NCI-H1105 (cell line): ENCODE data around the gene SRGAP1.
"Not testable (repeated sequence)": the region's sequence is repeated elsewhere in the genome, so short reads cannot be mapped to it uniquely, and the experiment has no call there.

Experiments
- DNase-seq: peaks from one replicate; lab custom pipeline; 2025; lab: John Stamatoyannopoulos, UW

Gene SRGAP1

DNA sequence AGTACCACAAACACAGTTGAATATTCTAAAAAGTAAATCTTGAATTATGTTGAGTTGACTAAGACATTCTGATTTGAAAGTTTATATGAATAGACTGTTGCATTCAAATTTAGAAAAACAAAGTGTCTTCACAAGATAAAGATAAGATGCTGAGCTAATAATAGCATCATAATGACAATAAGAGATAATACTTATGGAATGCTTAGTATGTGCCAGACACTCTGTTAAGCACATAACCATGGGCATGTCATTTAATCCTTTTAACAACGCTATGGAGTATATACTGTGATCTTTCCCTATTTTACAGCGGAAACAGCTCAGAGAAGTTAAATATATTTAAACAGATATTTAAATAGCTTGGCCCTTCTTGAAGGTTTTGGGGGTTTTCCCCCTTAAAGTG lies 163.4 kb downstream of the SRGAP1 start:
- DNase-seq, result no peak

DNA sequence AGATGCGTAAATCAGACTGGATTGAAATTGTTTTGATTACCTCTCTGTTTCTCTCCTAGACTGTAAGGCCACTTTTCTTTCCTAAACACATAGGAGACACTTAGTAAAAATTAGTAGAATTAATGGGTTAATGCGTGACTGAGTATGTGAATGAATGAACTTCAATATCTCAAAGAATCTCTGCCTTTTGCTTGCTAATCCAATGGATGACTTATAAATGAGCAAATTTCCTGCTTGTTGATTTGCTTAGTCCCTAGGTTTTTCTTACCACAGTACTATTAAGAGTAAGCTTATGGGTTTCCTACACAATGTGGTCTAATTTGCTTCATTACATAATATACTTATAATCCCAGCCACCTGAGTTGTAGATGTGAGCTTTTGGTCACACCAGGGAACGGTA lies 164.1 kb downstream of the SRGAP1 start:
- no peak for DNase-seq

DNA sequence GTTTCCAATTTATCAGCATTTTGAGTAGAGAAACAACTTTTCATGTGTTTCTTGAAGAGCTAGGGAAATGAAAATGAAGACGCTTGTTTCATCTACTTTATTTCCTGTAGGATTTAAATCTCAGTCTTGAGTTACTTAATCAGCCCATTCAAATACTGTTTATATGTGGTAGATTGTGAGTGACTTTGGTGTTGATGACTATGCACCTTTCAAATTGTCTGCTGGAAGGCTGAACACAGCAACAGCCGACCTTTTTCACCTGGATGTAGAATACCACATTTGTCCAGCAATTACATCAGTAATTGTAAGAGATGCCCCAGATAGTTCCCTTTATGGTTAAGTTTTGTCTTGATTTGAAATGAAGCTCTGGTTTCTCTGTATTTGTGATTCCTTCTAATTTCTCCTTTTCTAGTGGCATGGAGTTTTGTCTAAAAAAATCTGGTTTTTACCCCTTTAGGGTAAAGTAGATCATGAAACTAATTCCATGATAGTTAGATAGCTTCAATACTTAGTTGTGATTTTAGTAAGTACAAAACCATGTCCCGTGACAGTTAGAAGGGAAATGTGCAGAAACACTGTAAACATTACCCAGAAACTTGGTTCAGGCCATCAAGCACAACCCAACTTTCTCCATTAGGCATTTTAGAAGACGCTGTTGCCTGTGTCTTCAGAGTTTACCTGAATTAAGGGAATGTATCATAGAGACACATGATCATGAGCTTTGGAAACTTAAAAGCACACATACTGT lies 165.0 kb downstream of the SRGAP1 start:
- DNase-seq, result no peak

DNA sequence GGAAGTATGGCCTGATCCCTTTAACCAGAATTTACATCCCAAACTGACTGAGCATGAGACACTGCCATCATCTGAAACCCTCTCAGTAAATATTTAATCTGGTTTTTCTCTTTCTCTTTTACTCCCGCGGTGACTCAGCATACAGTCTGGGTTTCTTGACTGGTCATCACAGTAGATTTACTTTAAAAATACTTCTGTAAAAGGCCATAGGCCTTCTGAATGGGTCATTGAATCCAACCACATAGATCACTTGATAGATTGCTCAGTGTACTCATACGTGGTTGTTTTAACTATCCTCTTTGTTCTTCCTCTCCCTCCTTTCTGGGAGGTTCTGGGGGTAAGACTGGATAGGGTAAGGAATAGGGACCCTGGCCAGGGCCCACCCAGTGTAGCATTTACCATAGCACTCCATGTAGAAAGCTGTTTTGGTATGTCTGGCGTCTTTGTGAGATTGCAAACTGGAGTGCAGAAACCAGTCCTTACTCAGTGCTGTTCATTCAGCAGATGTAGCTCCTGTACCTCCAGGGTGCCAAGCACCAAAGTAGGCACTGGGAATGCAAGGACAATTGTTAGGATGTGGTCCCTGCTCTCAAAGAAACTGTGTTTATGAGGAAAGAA lies 165.7 kb downstream of the SRGAP1 start:
- no peak for DNase-seq

DNA sequence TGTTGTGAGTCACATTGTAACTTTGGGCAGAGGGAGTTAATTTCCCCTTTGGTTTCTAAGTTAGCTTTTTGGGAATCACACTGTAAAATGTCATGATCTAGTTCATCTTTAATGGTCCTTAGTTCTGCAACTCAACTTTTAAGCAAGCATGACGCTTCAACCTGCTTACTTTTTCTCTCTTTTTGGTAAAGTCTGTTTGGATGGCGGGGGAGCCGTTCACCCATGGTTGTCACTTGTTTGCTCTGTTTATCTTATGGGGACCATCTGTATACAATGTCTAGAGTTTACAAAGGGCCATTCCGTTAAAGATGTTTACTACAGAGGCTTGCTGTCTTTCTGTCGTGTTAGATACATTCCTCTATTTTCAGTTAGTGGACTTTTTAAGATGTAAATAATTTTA lies 172.0 kb downstream of the SRGAP1 start:
- DNase-seq, result no peak

DNA sequence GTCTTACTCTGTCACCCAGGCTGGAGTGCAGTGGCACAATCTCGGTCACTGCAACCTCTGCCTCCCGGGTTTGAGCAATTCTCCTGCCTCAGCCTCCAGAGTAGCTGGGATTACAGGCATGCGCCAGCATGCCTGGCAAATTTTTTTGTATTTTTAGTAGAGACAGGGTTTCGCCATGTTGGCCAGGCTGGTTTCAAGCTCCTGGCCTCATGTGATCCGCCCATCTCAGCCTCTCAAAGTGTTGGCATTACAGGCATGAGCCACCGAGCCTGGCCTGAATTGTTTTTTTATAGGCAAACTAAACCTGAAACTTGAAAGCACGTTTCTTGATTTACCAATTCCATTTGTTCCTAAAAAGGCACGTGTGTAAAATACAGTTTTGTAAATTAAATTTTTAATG lies 173.6 kb downstream of the SRGAP1 start:
- DNase-seq, result not testable (repeated sequence)

DNA sequence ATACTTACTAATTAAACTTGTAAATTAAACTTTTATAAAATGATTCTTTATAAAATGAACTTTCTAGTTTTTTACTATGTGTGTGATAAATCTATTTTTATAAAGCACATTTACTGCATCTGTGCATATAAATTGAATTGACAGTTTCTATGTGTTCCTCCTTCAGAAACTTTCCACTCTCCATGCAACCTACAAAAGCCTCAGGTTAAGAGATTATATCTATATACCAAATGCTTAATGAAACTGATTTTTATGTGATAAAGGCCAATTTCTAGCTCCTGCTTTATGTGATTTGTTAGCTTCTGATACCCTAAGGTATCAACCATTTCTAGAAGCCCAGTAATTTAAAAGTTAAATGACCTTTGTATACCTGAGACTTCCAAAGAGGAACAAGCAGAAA lies 174.0 kb downstream of the SRGAP1 start:
- DNase-seq, result no peak

DNA sequence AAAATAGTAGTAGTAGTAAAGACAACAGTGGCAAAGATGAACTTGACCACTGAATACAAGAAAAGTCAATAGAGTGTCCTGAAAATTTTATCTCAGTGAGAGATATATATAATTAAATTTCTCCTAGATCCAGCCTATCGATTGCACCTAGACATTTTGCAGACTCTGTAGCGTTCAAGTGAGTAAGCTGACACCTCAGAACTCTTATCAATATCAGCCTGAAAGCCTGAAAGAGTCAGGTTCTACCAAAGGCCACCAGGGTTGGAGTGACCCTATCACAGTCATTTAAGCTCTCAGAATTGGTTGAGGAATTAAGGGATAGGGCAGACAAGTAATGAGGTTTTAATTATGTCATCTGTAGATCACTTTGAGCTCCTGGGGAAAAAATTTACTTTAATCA lies 174.6 kb downstream of the SRGAP1 start:
- DNase-seq, result no peak

DNA sequence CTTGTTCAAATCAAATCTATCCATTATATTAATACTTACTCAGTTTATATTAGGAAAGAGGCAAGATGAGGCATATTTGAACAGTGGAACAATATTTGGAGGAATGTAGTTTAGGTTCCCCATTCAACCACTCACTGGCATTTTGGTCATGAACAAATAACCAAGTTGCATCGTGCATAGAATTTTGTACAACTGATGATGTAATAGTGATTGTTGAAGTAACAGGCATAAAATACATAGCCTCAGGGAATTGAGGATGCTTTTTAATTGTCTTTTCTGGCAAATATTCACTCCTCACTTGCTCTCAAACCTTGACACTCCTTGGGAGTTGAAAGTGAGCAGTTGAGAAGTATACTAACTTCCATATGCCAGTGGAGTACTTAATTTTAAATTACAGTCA lies 175.2 kb downstream of the SRGAP1 start:
- DNase-seq, result no peak

DNA sequence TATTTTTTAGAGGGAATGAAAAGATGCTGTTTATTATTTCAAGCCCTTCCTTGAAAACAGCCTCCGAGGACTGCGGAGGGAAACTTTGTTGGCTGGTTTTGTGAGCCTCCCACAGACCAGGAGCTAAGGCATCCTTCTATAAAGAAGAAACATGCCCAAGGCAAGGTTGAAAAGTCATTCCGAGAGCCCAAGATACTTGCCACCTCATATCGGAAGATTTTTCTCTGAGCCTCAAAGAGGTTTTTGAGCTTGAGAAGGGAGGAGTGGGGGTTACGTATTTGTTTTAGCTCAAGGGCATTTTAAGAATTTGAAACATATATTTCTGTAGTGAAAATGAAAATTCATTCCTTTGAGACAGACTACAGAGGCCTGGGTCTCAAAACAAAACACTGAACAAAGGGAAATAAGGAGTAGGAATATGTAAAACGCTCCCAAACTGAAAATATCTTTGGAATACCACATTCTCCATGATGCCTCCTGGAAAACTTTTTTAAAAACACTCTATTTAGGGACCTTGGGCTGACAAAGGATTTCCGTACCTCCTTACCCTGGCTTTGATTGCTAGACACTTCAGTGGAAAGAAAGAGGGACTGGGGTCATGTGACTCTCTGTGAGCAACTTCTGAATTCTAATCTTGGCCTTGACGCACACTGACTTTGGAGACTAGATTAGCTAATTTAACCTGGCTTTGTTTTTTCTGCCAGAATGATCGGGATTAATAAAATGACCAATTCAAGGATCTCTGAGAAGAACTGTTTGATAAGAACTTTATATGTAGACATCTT lies 180.9 kb downstream of the SRGAP1 start:
- DNase-seq, result no peak

DNA sequence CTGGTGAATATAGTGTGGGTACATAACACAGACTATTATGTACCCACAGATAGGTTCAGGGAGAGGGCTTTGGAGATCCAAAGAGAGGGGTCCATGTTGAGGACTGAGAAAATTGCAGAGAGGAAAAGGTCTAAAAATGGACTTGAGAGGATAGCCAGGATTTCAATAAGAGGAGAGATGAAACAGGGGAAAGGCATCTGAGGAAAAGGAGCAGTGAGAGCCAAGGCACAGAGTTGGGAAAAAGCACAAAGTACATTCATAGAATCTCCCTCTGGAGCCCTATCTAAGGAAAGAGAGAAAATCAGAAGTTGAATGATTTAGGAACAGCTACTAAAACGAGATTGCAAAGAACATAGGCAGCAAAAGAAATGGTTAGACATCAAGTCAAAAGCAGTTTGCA lies 182.8 kb downstream of the SRGAP1 start:
- DNase-seq, result no peak

DNA sequence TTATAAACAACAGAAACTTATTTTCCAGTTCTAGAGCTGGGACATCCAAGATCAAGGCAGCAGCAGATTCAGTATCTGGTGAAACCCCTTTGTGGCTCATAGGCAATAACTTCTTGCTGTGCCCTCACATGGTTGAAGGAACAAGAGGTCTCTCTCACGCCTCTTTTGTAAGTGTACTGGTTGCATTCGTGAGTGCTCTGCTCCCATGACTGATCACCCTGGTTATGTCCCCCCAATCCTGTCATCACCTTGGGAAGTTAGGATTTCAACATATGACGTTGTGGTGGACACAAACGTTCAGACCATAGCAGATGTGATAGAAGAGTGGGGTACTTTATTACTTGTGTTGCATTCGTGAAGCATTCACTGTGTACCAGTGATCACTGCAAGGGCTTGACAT lies 184.0 kb downstream of the SRGAP1 start:
- no peak for DNase-seq

DNA sequence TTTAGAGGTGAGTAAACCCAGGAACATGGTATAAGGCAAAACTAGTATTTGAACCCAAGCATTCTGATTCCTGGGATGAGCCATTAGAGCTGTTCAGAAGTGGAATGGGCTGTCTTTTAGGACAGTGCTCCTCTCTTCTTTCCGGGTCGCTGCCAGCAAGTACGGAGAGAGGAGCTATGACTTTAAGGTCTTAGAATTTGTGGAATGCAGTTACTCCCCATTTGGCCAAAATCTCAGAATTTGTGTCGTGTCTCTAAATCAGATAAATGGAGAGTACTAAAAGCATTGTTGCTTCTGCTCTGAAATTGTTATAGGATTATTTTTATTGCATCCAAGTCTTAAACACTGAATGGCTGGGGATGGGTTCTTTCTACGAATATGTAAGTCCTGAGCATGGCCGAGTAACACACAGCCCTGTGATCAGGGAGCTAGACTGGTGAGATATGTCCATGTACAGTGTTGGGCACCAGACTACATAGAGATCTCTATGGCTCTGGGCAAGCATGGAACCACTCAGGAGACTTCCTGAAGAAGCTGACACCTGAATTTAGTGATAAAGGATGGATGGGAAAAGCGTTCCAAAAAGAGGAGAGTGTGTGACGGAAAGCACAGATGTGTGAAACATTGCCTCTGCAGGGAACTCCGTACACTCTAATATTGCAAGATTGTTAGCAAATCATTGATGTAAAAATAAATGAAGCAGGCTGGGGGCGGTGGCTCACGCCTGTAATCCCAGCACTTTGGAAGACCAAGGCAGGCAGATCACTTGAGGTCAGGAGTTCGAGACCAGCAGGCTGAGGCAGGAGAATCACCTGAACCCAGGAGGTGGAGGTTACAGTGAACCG lies 184.7 kb downstream of the SRGAP1 start:
- no peak for DNase-seq

DNA sequence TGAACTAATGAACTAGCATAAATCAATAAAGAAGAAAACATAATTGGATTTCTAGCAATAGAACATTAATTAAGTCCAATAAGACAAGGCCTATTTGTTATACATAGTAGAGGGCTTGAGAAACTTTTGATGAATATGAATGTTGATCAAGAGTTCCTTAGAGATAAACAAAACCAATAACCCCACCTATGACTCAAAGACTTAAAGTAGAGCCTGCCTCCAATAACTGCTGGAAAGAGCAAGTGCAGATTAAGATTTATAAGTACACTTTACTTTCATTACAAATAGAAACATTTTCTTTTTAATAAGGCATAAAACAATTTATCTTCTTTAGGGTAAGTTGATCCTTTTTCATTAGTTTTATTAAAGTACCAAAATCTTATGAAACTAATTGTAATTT lies 185.7 kb downstream of the SRGAP1 start:
- no peak for DNase-seq

DNA sequence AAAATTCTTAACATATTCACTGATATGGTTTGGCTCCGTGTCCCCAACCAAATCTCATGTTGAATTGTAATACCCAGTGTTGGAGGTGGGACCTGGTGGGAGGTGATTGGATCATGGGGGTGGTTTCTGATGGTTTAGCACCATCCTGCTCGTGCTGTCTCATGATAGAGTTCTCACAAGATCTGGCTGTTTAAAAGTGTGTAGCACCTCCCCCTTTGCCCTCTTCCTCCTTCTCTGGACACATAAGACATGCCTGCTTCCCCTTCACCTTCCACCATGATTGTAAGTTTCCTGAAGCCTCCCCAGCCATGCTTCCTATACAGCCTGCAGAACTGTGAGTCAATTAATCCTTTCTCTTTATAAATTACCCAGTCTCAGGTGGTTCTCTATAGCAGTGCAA lies 189.6 kb downstream of the SRGAP1 start:
- not testable (repeated sequence) for DNase-seq

DNA sequence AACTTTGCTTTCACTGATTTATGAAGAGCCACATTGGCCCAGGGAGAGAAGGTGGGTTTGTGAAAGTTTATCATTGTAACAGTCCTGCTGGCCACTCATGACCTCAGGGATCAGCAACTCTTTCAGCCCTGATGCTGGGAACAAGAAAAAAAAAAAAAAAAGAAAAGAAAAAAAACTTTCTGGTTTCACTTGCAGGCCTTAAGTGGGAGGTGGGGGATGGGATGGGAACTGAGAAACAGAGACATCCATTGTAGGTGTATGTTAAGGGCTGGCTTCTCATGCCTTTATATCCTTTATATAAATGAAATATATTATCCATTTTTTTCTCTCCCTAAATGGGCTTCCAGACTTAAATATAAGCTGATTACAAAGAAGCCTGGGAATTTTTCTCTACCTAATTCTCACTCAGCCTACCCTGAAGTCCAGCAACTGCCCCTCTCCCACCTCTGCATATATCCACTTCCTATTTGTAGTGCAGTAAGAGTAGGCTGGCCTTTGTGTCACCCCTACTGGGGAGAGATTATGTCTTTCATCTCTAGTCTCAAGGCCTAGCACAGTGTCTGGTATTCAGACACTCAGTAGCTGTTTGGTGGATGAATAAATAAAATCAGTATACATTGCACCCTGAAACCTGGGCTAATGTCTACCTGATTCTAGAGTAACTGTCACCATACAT lies 190.5 kb downstream of the SRGAP1 start:
- no peak for DNase-seq

DNA sequence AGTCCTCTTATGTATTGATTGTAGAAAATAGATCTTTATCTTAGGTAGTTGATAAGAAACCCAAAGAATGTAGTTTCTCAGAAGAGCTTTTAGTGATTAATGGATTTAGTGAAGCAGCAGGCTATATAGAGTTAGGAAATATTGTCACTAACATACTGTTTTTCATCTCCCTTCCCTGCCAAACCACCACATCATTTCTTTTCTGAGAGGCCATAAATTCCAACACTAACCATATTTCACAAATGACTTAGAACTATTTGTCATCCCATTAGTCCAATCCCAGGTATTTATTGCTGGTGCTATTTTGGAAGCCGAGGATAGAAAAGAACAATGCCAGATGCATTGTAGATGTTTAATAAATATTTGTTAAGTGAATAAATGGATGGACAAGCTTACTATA lies 191.9 kb downstream of the SRGAP1 start:
- no peak for DNase-seq

DNA sequence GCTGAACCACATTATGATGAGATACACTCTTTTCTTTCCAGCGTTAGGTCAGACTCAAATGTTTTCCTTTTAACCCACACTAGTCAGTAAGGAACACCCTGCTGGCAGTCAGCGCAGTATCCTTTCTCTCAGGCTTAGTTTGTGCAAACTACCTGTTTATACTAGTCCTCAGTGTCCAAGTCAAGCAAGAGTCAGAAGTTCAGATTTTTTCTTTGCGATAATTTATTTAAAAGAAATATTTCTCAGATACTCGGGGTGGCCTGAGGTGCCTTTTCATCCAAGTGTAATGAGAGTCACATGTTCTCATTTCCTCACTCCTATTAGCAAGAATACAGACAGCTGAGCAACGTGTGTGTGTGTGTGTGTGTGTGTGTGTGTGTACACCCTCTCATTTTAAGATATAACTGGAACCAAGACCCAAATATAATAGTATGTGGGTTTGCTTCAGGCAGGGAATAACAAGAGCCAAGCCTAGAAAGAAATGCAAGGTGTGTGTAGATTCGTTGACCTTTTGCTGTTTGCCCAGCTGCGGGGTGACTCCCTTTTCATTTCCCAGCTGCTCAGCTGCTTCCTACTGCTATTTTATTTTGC lies 194.9 kb downstream of the SRGAP1 start:
- peak; percentile 78 for DNase-seq

DNA sequence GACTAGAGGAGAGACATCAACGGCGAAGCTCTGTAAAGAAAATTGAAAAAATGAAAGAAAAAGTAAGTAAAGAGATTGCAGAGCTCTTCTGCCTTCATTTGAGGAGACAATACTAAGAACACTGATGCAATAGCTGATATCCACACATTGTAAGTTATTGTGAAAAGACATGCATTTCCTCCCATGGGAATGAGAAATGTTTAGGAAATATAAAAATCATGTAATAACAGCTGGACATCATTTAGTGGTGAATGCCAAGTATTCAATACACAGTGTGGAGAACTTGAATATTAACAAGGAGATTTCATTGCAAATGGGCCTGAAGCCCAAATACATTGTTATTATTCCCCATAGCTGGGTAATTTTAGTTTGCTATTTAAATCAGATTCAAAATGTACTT lies 198.4 kb downstream of the SRGAP1 start:
- DNase-seq, result no peak

DNA sequence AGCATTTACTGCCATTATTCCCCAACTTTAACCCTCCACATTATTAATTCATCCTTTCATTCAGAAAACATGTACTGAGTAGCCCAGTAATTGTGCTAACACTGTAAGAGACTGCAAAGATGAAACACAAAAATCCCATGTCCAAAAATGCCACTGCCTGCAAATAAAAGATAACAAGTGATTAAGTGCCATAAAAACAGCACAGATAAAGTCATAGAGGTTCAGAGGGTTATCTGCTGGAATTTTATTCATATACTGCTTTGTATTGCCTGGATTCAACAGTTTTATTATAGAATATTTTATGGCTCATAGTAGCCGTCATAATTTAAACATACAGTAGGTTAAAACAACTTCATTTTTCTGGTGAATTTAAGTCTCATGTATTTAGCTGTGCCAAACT lies 199.7 kb downstream of the SRGAP1 start:
- no peak for DNase-seq

DNA sequence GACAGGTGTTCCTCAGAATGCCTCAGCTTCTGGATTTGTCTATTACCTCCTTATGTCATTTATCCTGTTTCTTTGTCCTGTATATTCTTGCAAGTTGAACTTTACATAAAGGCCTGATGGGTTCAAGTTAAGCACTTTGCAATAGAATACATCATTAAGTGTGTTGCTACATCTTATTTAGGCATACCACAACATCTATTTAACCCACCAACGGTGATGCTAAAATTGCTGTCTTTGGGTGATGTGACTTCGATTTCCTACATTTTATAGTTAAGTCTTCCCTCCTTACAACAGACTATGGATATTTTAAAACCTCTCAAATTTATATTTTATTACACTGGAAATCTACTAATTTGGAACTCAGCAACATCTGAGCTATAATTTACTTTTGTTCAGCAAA lies 206.6 kb downstream of the SRGAP1 start:
- no peak for DNase-seq
